B cell (primary cell): ENCODE measurements around the gene VIPR2.

ENCODE experiments used
- EZH2 ChIP-seq: IDR thresholded peaks from 2 replicates; pipeline ENCODE4 v1.6.1; 2012; ENCODE audit warnings: borderline replicate concordance, low read depth, mild to moderate bottlenecking, moderate library complexity, low read length; ENCODE audit not compliant: insufficient read depth, poor library complexity, severe bottlenecking
- TF ChIP-seq, protein P1 (sequence below): fragments of 200-600 bp; IDR thresholded peaks from one replicate; pipeline ENCODE4 v1.8.0; 2022; ENCODE audit warnings: antibody characterized with exemption, mild to moderate bottlenecking

DNA sequence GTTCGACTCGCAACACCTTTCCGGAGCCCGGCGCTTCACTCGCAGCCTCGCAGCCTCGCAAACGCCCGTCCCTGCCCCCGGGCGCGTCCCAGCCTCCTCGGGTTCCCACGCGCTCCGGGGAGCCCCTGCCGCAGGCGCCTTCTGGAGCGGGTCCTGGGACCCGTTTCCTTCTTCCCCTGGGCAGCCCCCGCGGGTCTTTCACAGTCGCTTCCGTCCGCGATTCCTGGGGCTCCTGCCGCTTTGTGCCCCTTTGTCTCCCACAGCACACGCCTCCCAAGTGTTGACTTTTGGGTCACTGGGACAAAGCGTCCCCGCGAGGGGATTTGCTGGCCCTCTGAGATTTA is 147.6 kb downstream of the VIPR2 start:
- TF ChIP-seq, protein P1, sequence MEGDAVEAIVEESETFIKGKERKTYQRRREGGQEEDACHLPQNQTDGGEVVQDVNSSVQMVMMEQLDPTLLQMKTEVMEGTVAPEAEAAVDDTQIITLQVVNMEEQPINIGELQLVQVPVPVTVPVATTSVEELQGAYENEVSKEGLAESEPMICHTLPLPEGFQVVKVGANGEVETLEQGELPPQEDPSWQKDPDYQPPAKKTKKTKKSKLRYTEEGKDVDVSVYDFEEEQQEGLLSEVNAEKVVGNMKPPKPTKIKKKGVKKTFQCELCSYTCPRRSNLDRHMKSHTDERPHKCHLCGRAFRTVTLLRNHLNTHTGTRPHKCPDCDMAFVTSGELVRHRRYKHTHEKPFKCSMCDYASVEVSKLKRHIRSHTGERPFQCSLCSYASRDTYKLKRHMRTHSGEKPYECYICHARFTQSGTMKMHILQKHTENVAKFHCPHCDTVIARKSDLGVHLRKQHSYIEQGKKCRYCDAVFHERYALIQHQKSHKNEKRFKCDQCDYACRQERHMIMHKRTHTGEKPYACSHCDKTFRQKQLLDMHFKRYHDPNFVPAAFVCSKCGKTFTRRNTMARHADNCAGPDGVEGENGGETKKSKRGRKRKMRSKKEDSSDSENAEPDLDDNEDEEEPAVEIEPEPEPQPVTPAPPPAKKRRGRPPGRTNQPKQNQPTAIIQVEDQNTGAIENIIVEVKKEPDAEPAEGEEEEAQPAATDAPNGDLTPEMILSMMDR, result no peak
- TF ChIP-seq EZH2, result no peak
